GM18520 (cell line): ENCODE data around the gene LNX2.

ENCODE experiments used
- ATAC-seq: cut with Tn5 transposase; IDR thresholded peaks from one replicate; pipeline ENCODE4 v1.9.1; 2021; ENCODE audit not compliant: unreplicated experiment

LNX2 gene

DNA sequence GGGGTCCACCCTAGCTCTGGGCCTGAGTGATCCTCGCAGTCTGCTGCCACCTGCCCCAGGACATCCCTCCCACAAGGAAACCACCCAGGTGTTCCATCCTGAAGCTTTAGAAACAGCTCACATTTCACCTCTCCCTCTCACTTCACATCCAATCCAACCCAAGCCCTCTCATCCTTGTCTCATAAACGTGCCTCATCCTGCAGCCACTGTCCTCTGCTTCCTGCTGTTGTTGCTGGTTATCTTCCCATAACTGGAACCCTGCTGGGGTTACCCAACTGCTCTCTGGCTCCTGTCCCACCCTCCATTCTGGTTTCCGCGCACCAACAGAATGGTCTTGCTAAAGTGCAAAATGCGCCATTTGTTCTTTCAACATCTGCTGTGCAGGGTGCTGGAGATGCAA, 110.2 kb downstream of the LNX2 start:
- no peak for ATAC-seq

DNA sequence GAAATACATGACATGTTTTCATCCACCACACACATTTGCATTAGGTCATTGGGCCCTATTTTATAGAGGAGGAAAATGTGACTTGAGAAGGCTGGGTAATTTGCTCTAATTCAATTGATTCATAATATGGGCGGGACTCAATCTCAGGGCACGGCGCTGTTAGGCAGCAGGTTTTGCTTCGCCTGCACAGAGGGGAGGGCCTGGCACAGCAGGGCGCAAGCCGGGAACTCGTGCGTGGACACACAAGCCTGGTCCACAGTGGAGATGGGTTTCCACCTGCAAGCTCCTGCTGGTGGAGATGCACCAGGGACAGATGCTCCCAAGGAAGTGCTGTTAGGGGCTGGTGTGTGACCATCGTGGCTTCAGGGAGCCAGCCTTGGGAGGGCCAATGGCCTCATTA, 111.5 kb downstream of the LNX2 start:
- no peak for ATAC-seq

DNA sequence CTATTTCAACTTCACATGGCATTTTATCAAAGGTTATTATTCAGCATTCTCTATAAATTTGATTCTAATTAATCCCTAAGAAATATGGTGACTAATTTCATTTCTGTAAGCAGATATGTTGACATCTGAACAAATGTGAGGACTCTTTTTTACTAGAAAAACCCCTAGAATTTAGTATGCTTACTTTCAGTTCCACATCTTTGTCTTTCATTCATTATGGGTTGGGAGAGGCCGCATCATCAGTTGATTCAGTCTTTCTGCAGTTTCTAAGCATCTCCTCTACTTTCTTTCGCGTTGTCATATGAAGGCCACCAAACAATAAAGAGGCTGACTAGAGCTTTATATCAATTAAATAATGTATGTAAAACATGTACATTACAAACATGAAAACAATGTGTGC, 114.5 kb downstream of the LNX2 start:
- no peak for ATAC-seq

DNA sequence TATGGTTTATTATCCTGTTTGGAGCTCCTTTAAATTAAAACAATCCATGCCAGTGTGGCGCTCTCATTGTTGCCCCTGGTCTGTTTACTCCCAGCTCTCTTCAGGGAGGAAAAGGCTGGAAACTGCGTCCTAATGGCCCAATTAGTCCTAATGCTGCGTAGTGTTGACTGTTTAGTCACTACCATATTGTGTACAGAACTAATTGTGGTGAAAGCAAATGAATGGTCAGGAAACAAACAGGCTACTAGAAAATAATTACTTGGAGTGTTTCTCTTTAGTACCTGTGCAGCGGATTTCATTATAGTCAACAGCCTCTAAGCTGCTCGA, 115.5 kb downstream of the LNX2 start:
- no peak for ATAC-seq

DNA sequence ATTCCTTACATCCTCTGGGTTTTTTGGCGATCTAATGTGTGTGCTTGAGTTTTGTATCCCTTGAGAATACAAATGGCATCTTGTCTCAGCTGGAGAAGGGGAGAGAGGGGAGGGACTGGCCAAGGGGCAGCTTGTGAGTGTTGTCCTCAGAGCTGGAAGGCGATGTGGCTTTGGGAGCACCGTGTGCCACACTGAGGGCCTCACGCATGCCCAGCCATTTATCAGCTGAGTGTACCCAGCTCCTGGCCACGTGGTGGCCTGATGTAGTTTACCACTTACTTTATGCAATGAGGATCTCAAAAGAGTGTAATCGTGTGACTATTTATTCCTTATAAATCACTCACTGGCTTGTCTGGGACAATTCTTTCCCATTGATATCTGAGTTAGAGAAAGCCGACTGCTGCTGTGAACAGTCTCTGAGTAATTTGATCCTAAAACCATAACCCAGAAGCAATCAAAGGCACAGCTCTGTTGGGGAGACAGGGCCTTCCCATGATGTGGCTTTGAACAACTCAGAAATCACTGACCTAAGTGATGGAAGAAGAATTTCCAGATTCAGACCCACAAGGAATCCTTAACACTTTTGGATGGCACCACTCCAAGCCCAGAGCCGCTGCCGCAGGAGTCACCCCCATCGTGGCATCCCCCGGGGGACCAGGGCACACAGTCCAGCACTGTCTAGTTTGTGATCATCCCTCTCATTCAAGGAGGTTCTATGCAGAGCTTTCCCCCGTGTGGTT, 116.0 kb downstream of the LNX2 start:
- ATAC-seq: no peak

DNA sequence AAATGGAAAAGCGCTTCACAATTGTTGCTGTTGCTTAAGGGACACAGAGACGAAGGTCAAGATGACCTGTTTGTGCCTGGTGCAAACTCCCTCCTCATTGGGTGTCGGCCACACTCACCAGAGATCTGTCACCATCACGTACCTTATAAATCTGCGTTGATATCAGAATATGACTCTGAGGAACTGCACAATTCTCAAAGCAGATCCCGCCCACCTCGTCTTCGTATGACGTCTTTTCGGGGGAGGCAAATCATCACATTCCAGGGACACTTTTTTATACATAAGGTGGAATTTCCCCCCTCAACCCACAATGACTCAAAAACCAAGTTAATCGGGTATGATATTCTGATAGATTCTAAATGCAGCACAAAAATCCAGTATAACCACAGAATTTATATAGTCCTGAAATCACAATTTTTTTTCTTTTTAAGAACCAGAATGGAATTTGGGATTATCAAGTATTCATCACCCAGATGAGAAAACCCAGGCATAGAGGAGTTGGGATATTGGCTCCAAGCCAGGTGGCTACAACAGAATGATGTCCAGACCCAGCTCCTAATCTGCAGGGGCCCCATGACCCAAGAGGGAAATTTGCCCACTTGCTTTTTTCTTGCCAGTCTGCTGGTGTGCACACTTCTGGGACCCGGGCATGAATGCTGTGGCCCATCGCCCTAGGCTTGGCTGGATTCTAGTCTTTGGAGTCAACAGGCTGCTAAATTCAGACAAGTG, 119.4 kb downstream of the LNX2 start:
- no peak for ATAC-seq

DNA sequence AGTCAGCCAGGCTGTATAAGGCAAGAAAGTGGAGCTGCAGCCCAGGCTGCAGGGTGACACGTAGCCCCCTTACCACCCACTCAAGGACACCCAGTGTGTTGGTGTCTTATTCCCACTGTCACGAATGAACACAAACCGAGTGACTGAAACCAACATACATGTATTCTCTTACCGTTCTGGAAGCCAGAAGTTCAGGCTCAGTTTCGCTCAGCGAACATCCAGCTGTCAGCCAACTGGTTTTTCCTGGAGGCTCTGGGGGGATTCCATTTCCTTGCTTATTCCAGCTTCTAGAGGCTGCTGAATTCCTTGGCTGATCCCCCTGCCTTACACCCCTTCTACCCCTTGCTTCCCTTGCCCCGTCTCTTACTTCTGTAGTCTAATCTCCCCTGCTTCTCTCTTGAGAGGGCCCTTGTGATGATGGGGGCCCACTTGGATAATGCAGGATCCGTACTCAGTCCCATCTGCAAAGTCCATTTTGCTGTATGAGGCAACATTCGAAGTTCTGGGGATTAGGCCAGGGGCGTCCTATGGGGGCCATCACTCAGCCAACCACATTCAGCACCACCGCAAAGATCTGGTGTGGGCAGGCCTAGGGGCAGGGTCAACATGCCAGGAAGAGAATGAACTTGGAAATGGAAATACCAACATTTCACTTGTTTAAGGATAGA, 122.6 kb downstream of the LNX2 start:
- no peak for ATAC-seq

DNA sequence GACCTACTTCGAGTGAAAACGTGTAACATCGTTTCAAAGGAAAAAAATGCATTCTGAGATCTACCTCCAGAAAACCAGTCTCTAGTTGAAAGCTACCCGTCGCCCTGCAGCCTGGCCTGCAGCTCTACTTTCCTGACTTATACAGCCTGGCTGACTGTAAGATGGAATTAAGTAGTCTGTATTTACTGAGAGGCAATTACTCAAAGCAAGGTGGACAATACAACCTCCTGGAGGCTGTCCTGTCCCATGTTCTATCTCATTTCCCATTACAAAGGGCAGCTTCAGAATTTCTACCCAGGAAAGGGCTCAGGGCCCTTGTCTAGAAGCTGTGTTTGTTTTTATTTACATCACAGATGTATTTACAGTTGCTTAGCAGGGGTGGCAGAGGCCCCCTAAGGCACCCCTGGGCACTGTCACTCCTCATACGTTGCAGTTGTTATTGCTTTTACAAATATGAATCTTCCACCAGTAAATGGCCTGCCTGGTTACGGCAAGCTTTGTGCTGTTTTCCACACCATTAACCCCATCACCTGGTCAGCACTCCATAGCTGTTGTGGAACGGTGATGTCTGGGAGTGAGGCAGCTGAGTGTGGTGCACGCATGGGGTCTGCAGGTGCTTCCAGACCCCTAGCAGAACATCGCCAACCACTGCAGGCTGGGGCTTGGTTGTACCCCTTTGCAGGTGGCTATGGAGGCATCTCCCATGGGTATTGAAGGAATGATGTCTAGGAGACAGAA, 123.6 kb downstream of the LNX2 start:
- no peak for ATAC-seq

DNA sequence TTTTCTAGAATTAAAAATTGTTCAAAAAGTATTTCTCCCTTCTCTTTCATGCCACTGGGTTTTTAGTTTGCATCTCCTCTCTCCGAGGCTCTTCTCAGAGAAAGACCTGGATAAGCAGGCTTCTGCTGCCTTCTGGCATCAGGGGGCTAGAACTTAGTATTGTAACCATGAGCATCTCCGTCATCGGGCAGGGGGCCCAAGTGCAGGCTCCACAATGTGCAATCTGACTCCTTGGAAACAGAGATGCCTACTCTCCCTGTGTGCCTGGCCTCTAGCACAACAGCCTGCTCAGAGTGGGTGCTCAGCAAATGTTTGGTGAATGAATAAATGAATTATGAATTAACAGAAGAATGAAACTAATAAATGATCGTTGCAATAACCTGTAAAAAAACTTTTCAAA, 124.3 kb downstream of the LNX2 start:
- ATAC-seq: no peak
